Measurements from ENCODE around the gene TDRD7. TPM values are rescaled to one million over a fixed set of nuclear protein-coding genes. Genes with fewer than 3 reads are reported as not detected.
A peak's percentile ranks its signal among the peaks of the same experiment; 100 is the strongest.

The TDRD7 gene
- 8.7 TPM for total RNA-seq
- long read RNA-seq, transcript TDRD7-201 (17 exons, 3,834 nt) = major isoform, 8 of 13 reads
- long read RNA-seq, partial matches to known transcripts = 1 of 13 reads
- long read RNA-seq, other reads (novel, unspliced or antisense) = 4 of 13 reads

- intact Hi-C loops (cut with DNase I) = loop anchor here (2.0 to 10.0 kb wide), 2 partner anchors 203 to 793 kb away; no protein-coding TSS in a partner anchor
- DNase-seq (ENCODE audit: missing footprints) = peak; percentile 94
- ATAC-seq = peak; percentile 96
Observed at GRCh38 chr9:97411789-97412625, at the start of gene TDRD7. TSS of gene TDRD7 (plus strand) at chr9:97412096. CDS start at chr9:97428466, 16,370 bp downstream.

- ATAC-seq (no peak), DNase-seq (ENCODE audit: missing footprints) (no peak)
- intact Hi-C loops (cut with DNase I) = no loop called here
Observed at GRCh38 chr9:97362777-97363545, 48.9 kb upstream of the TDRD7 start.

- no peak for ATAC-seq
- no peak for DNase-seq (ENCODE audit: missing footprints)
- intact Hi-C loops (cut with DNase I) = no loop called here
Observed at GRCh38 chr9:97363661-97364299, 48.1 kb upstream of the TDRD7 start.

GRCh38 chr9:97364769-97365490 is 47.0 kb upstream of the TDRD7 start:
- ATAC-seq (no peak), DNase-seq (ENCODE audit: missing footprints) (no peak)
- intact Hi-C loops (cut with DNase I) = no loop called here

- intact Hi-C loops (cut with DNase I) = no loop called here
- ATAC-seq (no peak), DNase-seq (ENCODE audit: missing footprints) (no peak)
Observed at GRCh38 chr9:97365634-97366033, 46.3 kb upstream of the TDRD7 start.

- intact Hi-C loops (cut with DNase I) = no loop called here
- DNase-seq (ENCODE audit: missing footprints) (no peak), ATAC-seq (no peak)
Observed at GRCh38 chr9:97366476-97366875, 45.4 kb upstream of the TDRD7 start.

GRCh38 chr9:97366889-97367288 is 45.0 kb upstream of the TDRD7 start:
- intact Hi-C loops (cut with DNase I) = no loop called here
- no peak for ATAC-seq

GRCh38 chr9:97367729-97368128 is 44.2 kb upstream of the TDRD7 start:
- intact Hi-C loops (cut with DNase I) = no loop called here
- no peak for DNase-seq (ENCODE audit: missing footprints)
- ATAC-seq = no peak

More at GRCh38 chr9:97366889-97367288, 45.0 kb upstream of the TDRD7 start:
- no peak for DNase-seq (ENCODE audit: missing footprints)

GRCh38 chr9:97368964-97369363 is 42.9 kb upstream of the TDRD7 start:
- ATAC-seq = no peak
- DNase-seq (ENCODE audit: missing footprints) = no peak
- intact Hi-C loops (cut with DNase I) = no loop called here

- intact Hi-C loops (cut with DNase I) = no loop called here
- DNase-seq (ENCODE audit: missing footprints) (no peak), ATAC-seq (no peak)
Observed at GRCh38 chr9:97372580-97372979, 39.3 kb upstream of the TDRD7 start.

- ATAC-seq (no peak), DNase-seq (ENCODE audit: missing footprints) (no peak)
- intact Hi-C loops (cut with DNase I) = no loop called here
Observed at GRCh38 chr9:97373331-97373730, 38.6 kb upstream of the TDRD7 start.

- intact Hi-C loops (cut with DNase I) = no loop called here
- DNase-seq (ENCODE audit: missing footprints) (no peak), ATAC-seq (no peak)
Observed at GRCh38 chr9:97374811-97375210, 37.1 kb upstream of the TDRD7 start.

- ATAC-seq (no peak), DNase-seq (ENCODE audit: missing footprints) (no peak)
- intact Hi-C loops (cut with DNase I) = no loop called here
Observed at GRCh38 chr9:97376902-97377301, 35.0 kb upstream of the TDRD7 start.

- no peak for DNase-seq (ENCODE audit: missing footprints)
- ATAC-seq = no peak
- intact Hi-C loops (cut with DNase I) = no loop called here
Observed at GRCh38 chr9:97382099-97382718, 29.7 kb upstream of the TDRD7 start.

- DNase-seq (ENCODE audit: missing footprints) = no peak
- intact Hi-C loops (cut with DNase I) = no loop called here
- ATAC-seq = no peak
Observed at GRCh38 chr9:97384406-97385262, 27.3 kb upstream of the TDRD7 start.

- no peak for ATAC-seq
- DNase-seq (ENCODE audit: missing footprints) = no peak
- intact Hi-C loops (cut with DNase I) = no loop called here
Observed at GRCh38 chr9:97385626-97386264, 26.2 kb upstream of the TDRD7 start.

GRCh38 chr9:97386265-97386633 is 25.6 kb upstream of the TDRD7 start:
- DNase-seq (ENCODE audit: missing footprints) (no peak), ATAC-seq (no peak)
- intact Hi-C loops (cut with DNase I) = no loop called here

Data from Right ventricle myocardium inferior (tissue), 1 donor.